Measurements from ENCODE around the gene TTC3.
"Not testable (repeated sequence)": the region's sequence is repeated elsewhere in the genome, so short reads cannot be mapped to it uniquely, and the experiment has no call there.

The TTC3 gene

DNA sequence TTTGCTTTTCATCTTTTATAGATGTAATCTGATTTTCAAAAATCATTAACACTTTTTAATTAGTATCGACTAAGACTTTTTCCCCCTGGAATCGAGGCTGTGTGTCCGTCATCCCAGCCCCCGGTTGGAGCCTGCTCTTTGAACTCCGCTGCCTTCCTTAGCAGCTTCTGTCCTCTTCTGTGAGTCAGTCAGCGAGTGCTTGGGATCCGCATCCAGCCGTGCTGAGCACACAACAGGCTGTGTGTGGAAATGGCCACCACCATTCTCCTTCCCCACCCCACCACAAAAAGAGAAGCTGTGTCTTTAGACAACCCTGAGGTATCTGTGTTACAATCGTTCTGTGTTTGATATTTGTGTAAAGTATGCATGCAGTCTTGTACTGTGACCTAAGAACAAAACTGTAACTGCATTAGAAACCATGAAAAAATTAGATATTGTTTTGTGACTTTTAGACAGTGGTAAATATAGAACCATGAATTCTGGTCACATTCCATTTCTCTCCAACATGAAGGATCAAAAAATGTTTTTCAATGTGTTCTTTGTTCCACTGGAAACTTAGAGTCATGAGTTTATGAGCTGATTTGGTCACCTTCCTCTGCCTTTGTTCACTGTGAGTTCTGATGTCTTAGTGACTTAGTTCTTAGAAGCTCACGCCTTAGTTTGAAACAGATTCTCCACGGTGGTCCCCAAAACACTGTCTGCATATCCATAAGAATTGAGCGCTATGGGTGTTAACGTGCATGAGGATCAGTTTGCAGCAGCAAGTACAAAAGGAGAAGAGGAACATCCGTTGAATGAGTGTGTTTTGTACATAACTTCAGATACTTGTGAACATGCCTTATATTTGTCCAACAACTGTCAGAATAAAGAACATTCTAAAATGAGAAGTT, 129.4 kb downstream of the TTC3 start:
- DNase-seq: no peak

DNA sequence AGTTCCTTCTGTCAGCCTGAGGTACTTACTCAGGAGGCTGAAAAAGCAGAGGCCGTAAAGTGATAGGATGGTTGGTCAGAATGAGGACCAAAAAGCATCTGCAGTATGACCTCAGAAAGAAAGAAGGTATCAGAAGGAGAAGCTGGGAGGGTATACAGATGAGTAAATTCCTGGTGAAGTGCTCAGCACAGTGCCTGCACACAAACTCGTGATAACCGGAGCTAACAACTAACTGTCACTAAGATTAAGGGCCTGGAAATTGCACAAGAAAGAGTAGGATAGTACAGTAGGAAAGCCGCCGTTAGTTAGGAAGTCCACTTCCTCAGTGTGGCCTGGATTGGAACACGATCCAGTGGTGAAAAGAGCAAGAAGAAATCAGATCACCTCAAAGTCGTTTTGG, 131.5 kb downstream of the TTC3 start:
- DNase-seq: no peak

DNA sequence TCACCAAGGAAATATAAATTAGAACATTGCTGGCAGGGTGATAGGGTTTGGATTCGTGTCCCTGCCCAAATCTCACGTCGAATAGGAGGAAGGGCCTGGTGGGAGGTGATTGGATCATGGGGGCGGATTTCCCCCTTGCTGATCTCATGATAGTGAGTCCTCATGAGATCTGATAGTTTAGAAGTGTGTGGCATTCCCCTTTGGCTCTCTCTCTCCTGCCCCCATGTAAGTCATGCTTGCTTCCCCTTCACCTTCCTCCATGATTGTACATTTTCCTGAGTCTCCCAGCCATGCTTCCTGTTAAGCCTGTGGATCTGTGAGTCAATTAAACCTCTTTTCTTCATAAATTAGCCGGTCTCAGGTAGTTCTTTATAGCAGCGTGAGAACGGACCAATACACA, 133.4 kb downstream of the TTC3 start:
- DNase-seq: no peak

DNA sequence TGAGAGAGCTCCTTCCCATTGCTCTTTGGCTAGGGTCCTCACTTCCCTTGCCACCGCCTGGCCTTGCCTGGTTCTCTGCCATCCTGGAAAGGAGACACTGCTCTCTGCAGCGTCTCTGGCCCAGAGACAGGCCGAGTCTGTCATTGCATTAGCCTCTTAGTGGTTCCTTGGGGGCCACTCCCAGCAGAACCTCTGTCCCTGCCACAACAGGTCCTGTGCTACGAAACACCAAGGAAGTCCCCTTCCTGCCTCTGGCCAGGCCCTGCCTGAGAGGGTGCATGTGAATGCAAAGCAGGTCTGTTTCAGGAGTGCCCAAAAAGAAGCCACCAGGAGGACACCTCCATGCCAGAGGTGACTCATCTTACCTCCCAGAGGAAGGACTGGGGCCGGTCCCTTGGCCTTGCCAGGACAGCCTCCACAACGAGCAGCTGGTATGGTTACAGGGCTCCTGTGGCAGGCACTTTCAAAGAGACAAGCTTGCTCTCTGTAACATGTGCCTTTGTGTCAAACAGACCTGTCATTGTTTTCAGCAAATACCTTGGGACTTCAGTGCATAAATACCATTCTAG, 134.5 kb downstream of the TTC3 start:
- DNase-seq: no peak

DNA sequence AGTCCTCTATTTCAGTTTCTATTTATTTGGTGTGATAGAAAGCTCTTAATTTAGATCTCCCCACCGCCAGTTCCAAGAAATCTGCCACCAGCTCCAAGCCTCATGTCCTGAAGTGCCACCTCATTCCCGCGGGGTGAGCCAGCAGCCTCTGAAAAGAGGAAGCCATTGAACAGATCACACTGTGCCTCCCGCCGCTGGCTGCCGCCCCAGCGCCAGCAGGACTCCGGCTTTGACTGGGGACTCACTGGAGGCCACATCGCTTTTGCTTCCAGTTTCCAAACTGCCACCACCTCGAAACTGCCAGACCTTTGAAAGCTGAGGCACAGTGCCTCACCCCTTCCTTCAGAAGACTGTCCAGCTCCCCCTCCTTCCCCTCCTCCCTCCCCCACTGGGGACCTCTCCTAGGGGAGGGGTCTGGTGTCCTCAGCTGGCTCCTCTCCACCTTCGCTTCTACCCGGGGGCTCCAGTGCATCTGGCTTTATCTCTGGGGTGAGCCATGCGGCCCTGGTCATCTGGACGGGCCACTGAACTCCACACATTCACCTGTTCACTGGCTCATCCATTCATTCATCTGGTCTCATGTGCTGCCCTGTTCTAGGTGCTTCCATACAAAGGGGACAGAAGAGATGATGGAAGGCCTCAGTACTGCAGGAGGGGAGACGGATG, 135.1 kb downstream of the TTC3 start:
- peak; percentile 74 for DNase-seq

DNA sequence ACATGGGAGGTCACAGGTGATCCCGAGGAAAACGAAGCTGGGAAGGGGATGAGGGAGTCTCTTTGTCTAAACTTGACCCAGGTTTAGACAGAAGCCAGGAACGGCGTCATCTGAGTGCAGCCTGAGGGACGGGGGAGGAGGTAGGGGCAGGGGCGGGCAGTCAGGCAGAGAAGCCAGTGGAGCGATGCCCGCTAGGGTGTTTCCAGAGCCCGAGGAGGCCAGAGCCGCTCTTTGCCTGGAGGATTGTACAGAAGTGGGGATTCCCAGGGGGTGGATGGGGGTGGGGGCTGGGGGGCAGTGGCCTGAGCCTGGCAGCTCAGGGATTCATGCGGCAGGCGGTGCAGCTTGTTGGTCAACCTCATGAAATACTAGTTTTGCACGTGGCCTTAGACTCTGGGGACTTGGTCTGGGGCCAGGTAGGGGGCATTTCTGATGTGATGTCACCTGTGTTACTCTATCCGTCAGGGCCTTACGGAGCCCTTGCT, 135.7 kb downstream of the TTC3 start:
- DNase-seq: no peak

DNA sequence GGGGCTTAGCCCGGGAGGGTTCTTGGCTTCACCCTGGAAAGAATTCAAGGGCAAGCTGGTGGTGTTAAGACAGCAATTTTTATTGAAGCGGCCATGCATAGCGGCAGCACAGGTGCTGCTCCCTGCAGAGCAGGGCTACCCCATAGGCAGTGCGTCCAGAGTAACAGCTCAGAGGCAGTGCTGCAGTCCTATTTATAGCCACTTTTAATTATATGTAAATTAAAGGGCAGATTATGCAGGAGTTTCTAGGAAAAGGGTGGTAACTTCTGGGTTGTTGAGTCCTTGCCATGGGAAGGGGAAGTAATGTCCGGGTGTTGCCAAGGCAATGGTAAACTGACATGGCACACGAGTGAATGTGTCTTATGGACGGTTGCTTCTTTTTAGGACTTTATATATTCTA, 137.1 kb downstream of the TTC3 start:
- no peak for DNase-seq

DNA sequence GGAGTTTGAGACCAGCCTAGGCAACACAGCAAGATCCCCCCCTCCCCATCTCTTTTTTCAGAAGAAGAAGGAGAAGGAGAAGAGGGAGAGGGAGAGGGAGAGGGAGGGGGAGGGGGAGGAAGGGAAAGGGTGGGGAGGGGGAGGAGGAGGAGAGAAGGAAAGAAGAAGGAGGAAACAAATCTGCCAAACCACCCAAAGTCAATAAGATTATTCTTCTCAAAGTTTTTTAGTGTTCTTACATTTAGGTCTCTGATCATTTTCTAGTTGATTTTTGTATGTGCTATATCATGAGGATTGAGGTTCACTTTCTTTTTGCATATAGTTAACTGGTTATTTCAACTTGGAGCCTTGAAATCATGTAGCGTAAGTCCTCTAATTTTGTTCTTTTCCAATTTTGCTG, 137.7 kb downstream of the TTC3 start:
- no peak for DNase-seq

DNA sequence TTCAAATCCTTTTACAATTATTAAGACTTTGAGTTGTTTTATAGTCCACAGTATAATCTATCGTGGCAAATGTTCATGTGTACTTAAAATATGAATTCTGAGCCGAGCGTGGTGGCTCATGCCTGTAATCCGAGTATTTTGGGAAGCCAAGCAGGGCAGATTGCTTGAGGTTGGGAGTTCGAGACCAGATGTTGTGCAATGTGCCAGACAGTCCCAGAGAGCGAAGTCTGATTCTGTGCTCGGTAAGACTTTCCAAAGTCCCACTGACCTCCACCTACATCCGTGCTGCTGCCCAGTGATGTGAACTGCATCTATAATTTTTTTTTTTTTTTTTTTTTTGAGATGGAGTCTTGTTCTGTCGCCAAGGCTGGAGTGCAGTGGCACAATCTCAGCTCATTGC, 141.9 kb downstream of the TTC3 start:
- DNase-seq: no peak

DNA sequence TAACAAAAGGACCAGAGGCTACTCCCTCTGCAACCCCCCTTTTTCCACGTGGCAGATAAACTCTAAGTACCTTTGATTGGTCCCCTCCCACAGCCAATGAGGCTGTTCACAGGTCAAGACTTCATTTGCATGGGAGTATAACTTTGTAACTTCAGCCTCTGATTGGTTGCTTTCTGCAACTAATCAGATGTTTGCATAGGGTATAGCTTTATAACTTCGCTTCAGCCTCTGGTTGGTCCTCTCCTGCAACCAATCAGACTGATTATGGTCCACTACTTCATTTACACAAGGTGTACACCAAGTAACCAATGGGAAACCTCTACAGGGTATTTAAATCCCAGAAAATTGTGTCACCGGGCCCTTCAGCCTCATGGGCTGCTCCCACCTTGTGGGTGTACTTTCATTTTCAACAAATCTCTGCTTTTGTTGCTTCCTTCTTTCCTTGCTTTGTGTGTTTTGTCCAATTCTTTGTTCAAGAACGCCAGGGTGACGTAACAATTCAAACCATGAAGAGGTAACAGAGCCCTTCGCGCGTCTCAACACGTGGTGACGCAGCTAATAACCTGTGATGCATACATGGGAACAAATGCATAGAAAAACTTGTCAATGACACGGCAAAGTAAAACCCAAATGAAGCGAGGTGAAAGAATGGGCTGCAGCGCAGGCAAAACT, 146.8 kb downstream of the TTC3 start:
- DNase-seq: no peak

DNA sequence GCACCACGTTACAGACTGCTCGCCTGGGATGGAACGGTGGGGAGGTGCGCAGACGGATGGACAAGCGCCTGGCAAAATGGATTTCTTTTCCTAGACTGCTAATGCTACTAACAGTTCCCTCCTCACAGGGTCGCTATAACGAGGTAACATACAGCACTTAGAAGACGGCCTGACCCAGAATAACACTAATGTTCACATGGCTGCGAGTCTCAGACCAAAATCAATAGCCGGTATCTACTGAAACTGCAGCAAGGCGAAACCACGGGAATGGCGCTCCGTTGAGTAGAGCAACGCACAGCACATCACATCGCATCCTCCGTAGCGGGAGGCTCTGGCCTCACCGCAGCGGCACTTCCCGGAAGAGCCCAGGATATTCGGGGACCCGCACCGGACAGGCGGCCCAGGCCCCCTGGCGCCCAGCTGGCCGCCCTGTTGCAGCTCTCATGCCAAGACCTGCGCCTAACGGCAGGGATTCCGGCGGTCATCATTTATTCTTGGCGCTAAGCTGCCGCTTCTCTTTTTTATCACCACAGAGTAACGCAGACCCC, 147.5 kb downstream of the TTC3 start:
- DNase-seq: peak; percentile 61

DNA sequence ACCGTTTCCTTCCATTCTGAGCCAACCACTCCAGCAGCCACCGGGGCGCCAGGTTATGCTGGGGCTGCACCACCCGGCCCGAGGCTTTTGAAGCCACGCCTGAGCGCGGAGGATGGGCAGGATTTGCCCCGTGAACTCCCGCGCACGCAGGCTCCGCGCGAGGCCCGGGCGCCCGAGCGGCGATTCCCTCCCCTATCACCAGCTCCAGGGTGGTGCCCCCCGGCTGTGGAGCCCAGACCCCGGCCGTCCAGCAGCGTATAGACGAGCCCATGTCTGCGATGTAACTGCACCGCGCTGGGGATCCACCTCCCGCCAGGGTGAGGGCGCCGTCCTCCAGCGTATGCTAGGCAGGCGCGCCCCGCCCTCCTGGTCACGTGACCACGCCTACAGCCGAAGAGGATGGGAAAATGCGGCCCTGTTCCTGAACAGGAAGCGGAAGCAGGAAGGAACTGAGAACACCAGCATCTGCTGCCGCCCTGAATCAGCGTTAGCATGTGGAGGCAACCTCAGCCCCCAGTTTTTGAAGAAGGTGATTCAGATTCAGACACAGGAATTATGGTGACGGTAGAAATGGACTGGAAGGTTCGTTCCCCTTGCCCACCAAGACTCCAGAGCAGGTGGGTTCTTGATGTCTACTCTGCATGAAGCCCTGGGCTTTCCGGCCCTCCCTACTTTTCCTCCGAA, 148.1 kb downstream of the TTC3 start:
- peak; percentile 94 for DNase-seq

DNA sequence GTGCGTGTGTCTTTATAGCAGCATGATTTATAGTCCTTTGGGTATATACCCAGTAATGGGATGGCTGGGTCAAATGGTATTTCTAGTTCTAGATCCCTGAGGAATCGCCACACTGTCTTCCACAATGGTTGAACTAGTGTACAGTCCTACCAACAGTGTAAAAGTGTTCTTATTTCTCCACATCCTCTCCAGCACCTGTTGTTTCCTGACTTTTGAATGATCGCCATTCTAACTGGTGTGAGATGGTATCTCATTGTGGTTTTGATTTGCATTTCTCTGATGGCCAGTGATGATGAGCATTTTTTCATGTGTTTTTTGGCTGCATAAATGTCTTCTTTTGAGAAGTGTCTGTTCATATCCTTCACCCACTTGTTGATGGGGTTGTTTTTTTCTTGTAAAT, 149.2 kb downstream of the TTC3 start:
- not testable (repeated sequence) for DNase-seq

DNA sequence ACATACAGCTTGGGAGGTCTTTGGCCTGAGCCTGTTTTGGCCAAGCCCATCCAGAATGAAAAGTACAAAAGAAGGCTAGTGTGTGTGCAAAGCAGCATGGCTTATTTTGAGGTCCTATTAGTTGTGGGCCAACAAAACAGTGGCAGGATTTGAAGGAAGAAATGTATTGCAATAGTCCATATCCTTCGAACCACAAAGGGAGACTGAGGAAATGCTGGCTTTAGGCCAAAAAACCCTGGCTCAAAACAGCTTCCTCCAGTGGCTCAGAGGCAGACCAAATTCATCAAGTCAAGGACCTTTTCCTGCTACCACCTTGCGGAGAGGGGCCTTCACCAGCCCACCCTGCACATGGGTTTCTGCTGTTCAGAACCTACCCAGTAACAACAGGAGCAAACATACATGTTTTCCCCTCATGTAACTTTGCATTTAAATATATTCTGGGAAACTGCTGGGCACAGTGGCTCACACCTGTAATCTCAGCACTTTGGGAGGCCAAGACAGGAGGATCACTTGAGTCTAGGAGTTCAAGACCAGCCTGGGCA, 150.8 kb downstream of the TTC3 start:
- no peak for DNase-seq

DNA sequence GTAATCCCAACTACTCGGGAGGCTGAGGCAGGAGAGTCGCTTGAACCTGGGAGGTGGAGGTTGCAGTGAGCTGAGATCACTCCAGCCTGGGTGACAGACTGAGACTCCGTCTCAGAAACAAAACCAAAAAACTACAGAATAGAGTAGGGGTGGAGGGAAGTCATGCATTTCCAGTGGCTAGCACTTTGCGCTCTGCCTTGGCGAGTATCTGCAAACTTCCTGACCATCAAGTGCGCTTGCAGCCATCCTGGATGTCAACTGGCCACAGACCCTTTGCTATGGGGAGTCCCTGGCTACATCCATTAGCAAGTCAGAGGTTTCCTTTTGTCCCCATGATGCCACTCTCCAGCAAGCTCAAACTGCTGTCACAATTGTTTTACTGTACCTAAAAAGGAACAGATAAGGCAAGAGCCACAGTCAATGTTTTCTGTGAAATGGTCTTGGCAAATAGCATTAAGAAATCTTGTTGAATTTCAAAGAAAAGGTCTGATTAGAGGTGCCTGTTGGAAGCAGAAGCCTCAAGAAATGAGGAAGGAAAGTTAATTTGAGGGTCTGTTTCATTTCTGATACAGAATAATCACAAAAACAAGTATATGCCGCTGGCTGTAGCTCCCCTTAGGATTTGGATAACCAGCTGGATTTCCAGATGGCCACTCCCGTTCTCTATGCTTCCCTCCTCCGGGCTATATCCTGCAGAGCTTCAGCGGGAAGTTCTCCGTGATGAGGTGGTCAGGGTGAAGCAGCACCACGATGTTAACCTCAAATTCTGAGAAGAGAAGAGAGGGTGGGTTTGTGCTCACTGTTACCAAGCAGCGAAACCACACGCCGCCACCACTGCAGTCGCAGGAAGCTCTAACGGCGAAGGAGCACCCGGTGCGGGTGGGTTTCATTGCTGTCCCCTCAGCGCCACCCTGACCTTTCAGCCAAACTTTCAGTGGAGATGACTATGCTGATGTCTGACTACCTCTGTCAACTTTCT, 152.1 kb downstream of the TTC3 start:
- DNase-seq: peak; percentile 76

DNA sequence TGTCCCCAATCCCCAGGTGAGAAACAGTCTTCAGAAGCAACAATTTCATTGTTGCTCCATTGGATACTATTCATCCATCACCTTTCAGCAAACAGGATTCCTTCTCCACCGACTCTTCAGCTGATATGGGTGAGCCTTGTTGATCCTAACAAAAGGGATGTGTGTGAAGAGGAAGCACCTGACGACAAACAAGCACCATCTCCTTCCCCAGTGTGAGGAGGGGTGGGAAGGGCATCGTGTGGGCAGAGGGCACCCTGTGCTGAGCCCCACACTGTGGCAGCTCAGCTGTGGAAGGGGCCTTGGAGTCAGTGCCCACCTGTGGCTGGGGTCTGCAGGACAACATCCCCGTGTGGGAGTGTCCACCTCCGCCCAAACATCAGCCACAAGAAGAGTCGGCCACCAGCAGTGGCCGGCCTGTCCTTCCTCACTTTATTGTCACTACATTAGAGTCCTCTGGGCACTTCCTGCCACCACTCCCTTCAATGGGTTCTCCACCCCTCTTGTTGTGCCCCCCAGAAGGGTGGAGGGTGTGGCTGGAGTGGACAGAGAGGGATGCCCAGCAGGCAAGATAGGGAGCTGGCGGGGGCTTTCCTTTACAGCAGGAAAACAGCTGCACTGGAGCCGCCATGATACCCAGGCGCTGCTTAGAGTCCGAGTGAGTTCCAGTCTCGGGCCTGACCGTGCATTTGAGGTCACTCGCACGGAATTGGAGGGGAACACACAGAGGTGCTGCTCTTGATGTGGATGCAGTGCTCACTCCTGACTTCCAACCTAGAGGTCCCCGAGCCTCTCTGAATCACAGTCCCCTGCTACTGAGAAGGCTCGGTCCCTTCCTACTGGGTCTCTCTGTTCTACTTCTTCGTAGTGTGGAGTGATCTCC, 153.2 kb downstream of the TTC3 start:
- no peak for DNase-seq

DNA sequence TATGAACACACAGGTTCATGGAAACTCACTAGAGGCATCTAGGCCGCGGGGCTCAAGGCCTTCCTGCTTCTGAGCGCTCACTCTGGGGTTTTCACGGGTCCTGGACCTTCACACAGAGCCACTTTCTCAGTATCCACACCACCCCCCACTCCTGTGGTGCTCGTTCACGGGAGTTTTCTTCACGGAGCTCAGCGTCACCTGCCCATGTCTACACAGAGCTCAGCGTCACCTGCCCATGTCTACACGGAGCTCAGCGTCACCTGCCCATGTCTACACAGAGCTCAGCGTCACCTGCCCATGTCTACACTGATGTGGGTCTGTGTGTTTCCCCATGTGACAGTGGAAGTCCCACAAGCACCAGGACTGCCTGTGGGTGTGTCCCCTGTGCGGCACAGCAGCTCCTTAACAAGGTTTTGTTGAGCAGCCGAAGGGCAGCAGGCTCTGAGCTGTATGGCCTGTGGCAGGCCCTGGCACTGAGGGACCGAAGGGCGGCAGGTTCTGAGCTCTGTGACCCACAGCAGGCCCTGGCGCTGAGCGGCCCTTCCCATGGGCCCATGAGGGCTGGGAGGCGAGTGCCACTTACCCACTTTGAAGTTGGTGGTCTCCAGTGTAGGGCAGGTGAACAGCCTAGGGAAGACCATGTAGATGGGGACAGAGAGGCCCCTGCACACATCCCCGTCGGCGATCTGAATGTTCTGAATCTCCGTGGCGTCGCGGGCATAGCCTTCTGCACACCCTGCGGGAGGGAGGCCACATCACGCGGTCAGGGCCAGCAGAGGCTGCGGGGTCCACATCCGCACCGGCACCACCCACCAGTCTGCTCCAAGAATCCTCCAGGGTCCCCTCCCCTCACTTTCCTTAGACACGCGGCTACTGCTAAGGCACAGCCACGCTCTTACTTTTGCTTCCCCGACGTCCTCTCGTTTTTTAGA, 154.3 kb downstream of the TTC3 start:
- no peak for DNase-seq

DNA sequence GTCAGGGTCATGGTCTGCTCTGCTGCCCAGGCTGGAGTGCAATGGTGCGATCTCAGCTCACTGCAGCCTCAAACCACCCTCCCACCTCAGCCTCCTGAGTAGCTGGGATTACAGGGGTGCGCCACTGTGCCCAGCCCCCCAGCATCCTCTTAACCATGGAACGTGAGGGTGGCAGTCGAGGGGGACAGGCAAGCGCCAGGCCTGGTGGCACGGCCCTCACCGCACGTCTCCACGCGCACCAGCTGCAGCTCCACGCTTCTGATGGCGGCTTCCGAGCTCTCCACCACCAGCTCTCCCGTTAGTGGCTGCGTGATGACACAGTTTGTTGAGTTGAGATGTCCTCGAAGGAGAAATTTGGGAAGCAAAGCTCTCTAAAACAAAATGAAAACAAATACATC, 154.9 kb downstream of the TTC3 start:
- no peak for DNase-seq

Measured in GDM1 (cell line).